PFSK-1 (cell line): ENCODE measurements around the gene CACNA2D2.

Source experiments
- POLR2AphosphoS5 ChIP-seq: IDR thresholded peaks from 2 replicates; pipeline ENCODE4 v1.6.1; 2012; ENCODE audit warnings: low read depth, mild to moderate bottlenecking, control low read depth, low read length, moderate library complexity
- SIN3A ChIP-seq: IDR thresholded peaks from 2 replicates; pipeline ENCODE4 v1.6.1; 2012; ENCODE audit warnings: mild to moderate bottlenecking, low read length, moderate library complexity, borderline replicate concordance; ENCODE audit not compliant: insufficient read depth
- TAF1 ChIP-seq: IDR thresholded peaks from 2 replicates; pipeline ENCODE4 v1.6.1; 2012; ENCODE audit warnings: low read length, control low read depth, borderline replicate concordance; ENCODE audit not compliant: insufficient read depth
- TF ChIP-seq, protein P1 (sequence below), 2 experiments: IDR thresholded peaks; 2 replicates each; pipeline versions ENCODE4 v1.6.1 to v1.8.0; 2011 to 2012; ENCODE audit warnings: low read depth in 2 of 2, low read length in 2 of 2, control low read depth in 1 of 2, inconsistent platforms in 1 of 2, mild to moderate bottlenecking in 1 of 2, moderate library complexity in 1 of 2; ENCODE audit not compliant: insufficient read depth in 1 of 2

DNA sequence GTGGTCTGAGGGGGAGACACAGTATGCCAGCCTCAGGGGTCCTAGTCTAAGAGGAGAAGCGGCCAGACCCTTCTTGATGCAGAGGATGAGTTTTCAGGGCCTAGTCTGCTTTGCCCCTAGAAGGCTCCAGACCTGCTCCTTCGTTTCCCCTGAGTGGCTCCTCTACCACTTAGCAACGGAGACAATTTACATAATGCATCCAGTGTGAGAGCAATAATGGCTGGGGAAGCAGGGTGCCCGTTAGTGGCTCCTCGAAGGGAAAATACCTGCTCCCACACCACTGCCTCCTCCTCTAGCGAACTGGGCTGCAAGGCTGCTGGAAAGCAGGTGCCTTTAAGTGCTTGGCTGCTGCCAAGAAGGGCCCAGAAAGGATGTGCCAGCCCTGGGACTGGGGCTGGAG, 38.9 kb downstream of the CACNA2D2 start:
- TF ChIP-seq SIN3A (no peak), TAF1 (no peak), POLR2AphosphoS5 (no peak)
- TF ChIP-seq, protein P1, sequence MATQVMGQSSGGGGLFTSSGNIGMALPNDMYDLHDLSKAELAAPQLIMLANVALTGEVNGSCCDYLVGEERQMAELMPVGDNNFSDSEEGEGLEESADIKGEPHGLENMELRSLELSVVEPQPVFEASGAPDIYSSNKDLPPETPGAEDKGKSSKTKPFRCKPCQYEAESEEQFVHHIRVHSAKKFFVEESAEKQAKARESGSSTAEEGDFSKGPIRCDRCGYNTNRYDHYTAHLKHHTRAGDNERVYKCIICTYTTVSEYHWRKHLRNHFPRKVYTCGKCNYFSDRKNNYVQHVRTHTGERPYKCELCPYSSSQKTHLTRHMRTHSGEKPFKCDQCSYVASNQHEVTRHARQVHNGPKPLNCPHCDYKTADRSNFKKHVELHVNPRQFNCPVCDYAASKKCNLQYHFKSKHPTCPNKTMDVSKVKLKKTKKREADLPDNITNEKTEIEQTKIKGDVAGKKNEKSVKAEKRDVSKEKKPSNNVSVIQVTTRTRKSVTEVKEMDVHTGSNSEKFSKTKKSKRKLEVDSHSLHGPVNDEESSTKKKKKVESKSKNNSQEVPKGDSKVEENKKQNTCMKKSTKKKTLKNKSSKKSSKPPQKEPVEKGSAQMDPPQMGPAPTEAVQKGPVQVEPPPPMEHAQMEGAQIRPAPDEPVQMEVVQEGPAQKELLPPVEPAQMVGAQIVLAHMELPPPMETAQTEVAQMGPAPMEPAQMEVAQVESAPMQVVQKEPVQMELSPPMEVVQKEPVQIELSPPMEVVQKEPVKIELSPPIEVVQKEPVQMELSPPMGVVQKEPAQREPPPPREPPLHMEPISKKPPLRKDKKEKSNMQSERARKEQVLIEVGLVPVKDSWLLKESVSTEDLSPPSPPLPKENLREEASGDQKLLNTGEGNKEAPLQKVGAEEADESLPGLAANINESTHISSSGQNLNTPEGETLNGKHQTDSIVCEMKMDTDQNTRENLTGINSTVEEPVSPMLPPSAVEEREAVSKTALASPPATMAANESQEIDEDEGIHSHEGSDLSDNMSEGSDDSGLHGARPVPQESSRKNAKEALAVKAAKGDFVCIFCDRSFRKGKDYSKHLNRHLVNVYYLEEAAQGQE (IDR thresholded peaks at IDR 0.05; ENCODE audit: insufficient read depth in 1 of 2, low read depth in 2 of 2, low read length in 2 of 2) = no peak
